Activated CD4-positive, alpha-beta T cell treated with anti-CD3 and anti-CD28 coated beads, Interleukin-2, amount 10 ng/mL, durations not matched to agents 24 days and 14 days (primary cell): ENCODE measurements around the gene UBASH3B. TPM values are rescaled to one million over a fixed set of nuclear protein-coding genes. Genes with fewer than 3 reads are reported as not detected.
"Not testable (repeated sequence)": the region's sequence is repeated elsewhere in the genome, so short reads cannot be mapped to it uniquely, and the experiment has no call there.

Experiments used
- DNase-seq: peaks from one replicate; pipeline ENCODE4 v3.0.0; 2022
- H3K27ac Mint-ChIP-seq: one replicate; pipeline ENCODE4 v1.8.0; 2022; ENCODE audit warnings: mild to moderate bottlenecking, mixed read lengths
- H3K27me3 Mint-ChIP-seq: one replicate; pipeline ENCODE4 v1.8.0; 2022; ENCODE audit warnings: mixed read lengths
- H3K36me3 Mint-ChIP-seq: one replicate; pipeline ENCODE4 v1.8.0; 2022; ENCODE audit warnings: low read depth, mild to moderate bottlenecking, mixed read lengths
- H3K4me1 Mint-ChIP-seq: one replicate; pipeline ENCODE4 v1.8.0; 2021; ENCODE audit warnings: mixed read lengths
- H3K4me3 Mint-ChIP-seq: one replicate; pipeline ENCODE4 v1.8.0; 2022; ENCODE audit warnings: mild to moderate bottlenecking, moderate library complexity, mixed read lengths
- H3K9me3 Mint-ChIP-seq: one replicate; pipeline ENCODE4 v1.8.0; 2021; ENCODE audit warnings: mixed read lengths
- intact Hi-C: fragments of 100-400 bp; cut with micrococcal nuclease; formaldehyde crosslinking; loops from one replicate; pipeline ENCODE4 v1.15.1; 2023
- total RNA-seq: library from RNA; stranded (reverse); gene quantifications from 2 replicates; pipeline ENCODE4 v1.2.3, GENCODE V29; 2022

Gene UBASH3B
- total RNA-seq, 1 donor from 2014 or later = 14.8 TPM

GRCh38 chr11:122862091-122862490 is 206.6 kb downstream of the UBASH3B start:
- Mint-ChIP-seq H3K9me3 (no peaks in the 10 kb centered on the region), H3K4me1 (peaks cover 1% of the 10 kb centered on the region), H3K4me3 (no peak overlapping the region), H3K36me3 (no peaks in the 10 kb centered on the region), H3K27ac (no peak overlapping the region), H3K27me3 (peaks cover 49% of the 10 kb centered on the region)
- no peak for DNase-seq
- intact Hi-C loops = no loop called here

GRCh38 chr11:122863154-122863553 is 207.6 kb downstream of the UBASH3B start:
- H3K36me3 Mint-ChIP-seq, H3K9me3 Mint-ChIP-seq, DNase-seq, H3K4me1 Mint-ChIP-seq, H3K27ac Mint-ChIP-seq, H3K4me3 Mint-ChIP-seq: not testable (repeated sequence)
- intact Hi-C loops = loop anchor here (1.0 kb wide), 1 partner anchor 160 kb away; no protein-coding TSS in a partner anchor
- H3K27me3 Mint-ChIP-seq = peaks cover 50% of the 10 kb centered on the region

GRCh38 chr11:122863704-122864326 is 208.3 kb downstream of the UBASH3B start:
- no peaks in the 10 kb centered on the region for H3K4me1 Mint-ChIP-seq
- H3K4me3 Mint-ChIP-seq = no peak overlapping the region
- no peaks in the 10 kb centered on the region for H3K9me3 Mint-ChIP-seq
- peaks cover 46% of the 10 kb centered on the region for H3K27me3 Mint-ChIP-seq
- intact Hi-C loops = loop anchor here (1.0 kb wide), 1 partner anchor 159 kb away; no protein-coding TSS in a partner anchor
- H3K36me3 Mint-ChIP-seq = no peaks in the 10 kb centered on the region
- DNase-seq = peak; percentile 77
- H3K27ac Mint-ChIP-seq = no peak overlapping the region

Other genes with a start within 250 kb of the UBASH3B start
- 3.8 and 4.2 TPM in 2 replicates for gene CRTAM, start 182.8 kb downstream of the UBASH3B start, total RNA-seq
- gene JHY, start 227.0 kb downstream of the UBASH3B start, total RNA-seq = 0.95 and 1.1 TPM in 2 replicates